ENCODE data around the gene POLR2B.

Gene POLR2B

DNA sequence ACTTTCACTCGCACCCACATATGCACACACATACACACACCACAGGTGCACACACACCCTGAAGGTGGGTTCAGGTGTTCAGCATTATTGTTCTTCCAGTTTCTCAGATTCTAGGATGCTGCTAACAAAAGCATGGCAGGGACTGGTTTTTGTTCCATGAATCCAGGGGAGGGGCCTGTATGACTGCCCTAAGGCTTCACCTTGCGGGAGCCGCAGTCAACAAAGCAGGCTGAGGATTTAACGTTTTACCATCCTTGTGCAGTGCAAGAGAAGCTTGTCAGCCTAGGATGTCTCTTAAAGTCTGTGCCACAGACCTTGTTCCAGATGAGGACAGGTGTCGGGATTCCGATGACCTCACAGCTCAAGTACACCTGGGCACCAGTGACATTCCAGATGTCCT is 61.8 kb downstream of the POLR2B start:
- Histone ChIP-seq H3K79me2 (ENCODE audit: low read length) (no peaks in the 10 kb centered on the region), H4K20me1 (ENCODE audit: insufficient read depth, low read length) (no peaks in the 10 kb centered on the region), H3K36me3 (replicated peaks; ENCODE audit: insufficient read depth, low read length) (no peaks in the 10 kb centered on the region), H3K27ac (ENCODE audit: low read length) (no peak overlapping the region), H3K4me2 (ENCODE audit: low read depth, low read length) (no peak overlapping the region), H3K4me1 (ENCODE audit: low read length) (no peaks in the 10 kb centered on the region), H3K4me3 (ENCODE audit: low read length) (no peak overlapping the region), H3K9ac (ENCODE audit: low read length) (no peak overlapping the region), H3K27me3 (replicated peaks; ENCODE audit: insufficient read depth, low read length) (no peaks in the 10 kb centered on the region), H2AFZ (ENCODE audit: low read length) (no peak overlapping the region), H3F3A (ENCODE audit: insufficient read depth, low read length) (no peaks in the 10 kb centered on the region), H3K9me2 (replicated peaks; ENCODE audit: insufficient read depth, low read length) (no peaks in the 10 kb centered on the region), H3K9me3 (replicated peaks; ENCODE audit: insufficient read depth, low read length) (no peaks in the 10 kb centered on the region)
- no peak for TF ChIP-seq EZH2 (optimal IDR thresholded peaks at IDR 0.05; ENCODE audit: low read depth, low read length)
- no peak for TF ChIP-seq EZH2phosphoT487 (IDR thresholded peaks at IDR 0.05; ENCODE audit: low read length)
- no peak for TF ChIP-seq CTCF (IDR thresholded peaks at IDR 0.05; ENCODE audit: low read length)
- no peak for DNase-seq

- H3F3A ChIP-seq (ENCODE audit: insufficient read depth, low read length) = no peaks in the 10 kb centered on the region
- H3K4me1 ChIP-seq (ENCODE audit: low read length) = no peaks in the 10 kb centered on the region
- no peak overlapping the region for H3K27ac ChIP-seq (ENCODE audit: low read length)
- H3K79me2 ChIP-seq (ENCODE audit: low read length) = no peaks in the 10 kb centered on the region
- no peak overlapping the region for H3K9ac ChIP-seq (ENCODE audit: low read length)
- H3K9me2 ChIP-seq (replicated peaks; ENCODE audit: insufficient read depth, low read length) = no peaks in the 10 kb centered on the region
- H3K36me3 ChIP-seq (replicated peaks; ENCODE audit: insufficient read depth, low read length) = no peaks in the 10 kb centered on the region
- no peak for TF ChIP-seq EZH2 (optimal IDR thresholded peaks at IDR 0.05; ENCODE audit: low read depth, low read length)
- TF ChIP-seq CTCF (IDR thresholded peaks at IDR 0.05; ENCODE audit: low read length) = no peak
- no peaks in the 10 kb centered on the region for H3K9me3 ChIP-seq (replicated peaks; ENCODE audit: insufficient read depth, low read length)
- no peak overlapping the region for H3K4me3 ChIP-seq (ENCODE audit: low read length)
- DNase-seq = no peak
- H2AFZ ChIP-seq (ENCODE audit: low read length) = no peak overlapping the region
- no peaks in the 10 kb centered on the region for H3K27me3 ChIP-seq (replicated peaks; ENCODE audit: insufficient read depth, low read length)
- no peaks in the 10 kb centered on the region for H4K20me1 ChIP-seq (ENCODE audit: insufficient read depth, low read length)
- H3K4me2 ChIP-seq (ENCODE audit: low read depth, low read length) = no peak overlapping the region
Measured at GRCh38 chr4:57041020-57041419, 62.3 kb downstream of the POLR2B start.

DNA sequence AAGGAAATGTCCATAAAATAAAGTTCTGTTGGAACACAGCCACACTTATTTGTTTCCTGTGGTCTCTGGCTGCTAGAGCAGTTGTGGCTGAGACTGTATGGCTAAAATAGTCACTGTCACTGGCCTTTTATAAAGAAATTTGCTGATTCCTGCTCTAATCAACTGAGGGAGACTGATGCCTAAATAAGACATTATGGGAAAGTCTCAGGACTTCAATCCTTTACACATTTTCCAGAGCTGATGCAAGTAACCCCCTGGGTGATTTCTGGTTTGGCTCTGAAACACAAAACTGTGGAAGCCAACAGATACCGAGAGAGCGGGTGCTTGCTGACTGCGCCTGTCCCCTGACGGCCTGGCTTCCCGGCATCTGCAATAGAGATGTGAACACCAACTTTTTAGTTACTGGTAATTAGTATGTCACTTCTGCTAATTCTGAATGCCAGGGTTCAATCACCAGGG is 64.0 kb downstream of the POLR2B start:
- Histone ChIP-seq H3K4me3 (ENCODE audit: low read length) (no peak overlapping the region), H3K4me1 (ENCODE audit: low read length) (no peaks in the 10 kb centered on the region), H4K20me1 (ENCODE audit: insufficient read depth, low read length) (no peaks in the 10 kb centered on the region), H3K4me2 (ENCODE audit: low read depth, low read length) (no peak overlapping the region), H2AFZ (ENCODE audit: low read length) (no peak overlapping the region), H3K79me2 (ENCODE audit: low read length) (no peaks in the 10 kb centered on the region), H3K9me2 (replicated peaks; ENCODE audit: insufficient read depth, low read length) (no peaks in the 10 kb centered on the region), H3K27me3 (replicated peaks; ENCODE audit: insufficient read depth, low read length) (no peaks in the 10 kb centered on the region), H3K27ac (ENCODE audit: low read length) (no peak overlapping the region), H3K9ac (ENCODE audit: low read length) (no peak overlapping the region), H3K36me3 (replicated peaks; ENCODE audit: insufficient read depth, low read length) (no peaks in the 10 kb centered on the region), H3F3A (ENCODE audit: insufficient read depth, low read length) (no peaks in the 10 kb centered on the region), H3K9me3 (replicated peaks; ENCODE audit: insufficient read depth, low read length) (no peaks in the 10 kb centered on the region)
- TF ChIP-seq EZH2phosphoT487 (IDR thresholded peaks at IDR 0.05; ENCODE audit: low read length) (no peak), EZH2 (optimal IDR thresholded peaks at IDR 0.05; ENCODE audit: low read depth, low read length) (no peak), CTCF (IDR thresholded peaks at IDR 0.05; ENCODE audit: low read length) (no peak)
- DNase-seq = no peak
